Left lung (tissue), 10 donors: ENCODE measurements around the gene ATG5. TPM values are rescaled to one million over a fixed set of nuclear protein-coding genes. Genes with fewer than 3 reads are reported as not detected.

Experiments used
- ATAC-seq: fragments of 200-7000 bp; cut with Tn5 transposase; one replicate; pipeline ENCODE4 v1.9.1; 2020; ENCODE audit warnings: moderate library complexity
- DNase-seq, 4 donors: peaks; one replicate each; pipeline ENCODE4 v3.0.0-alpha.2; 2013 to 2020
- H3K27ac ChIP-seq, 2 donors: fragments of 200-600 bp; sonication (generic) in 1 of 2; one replicate each; pipeline versions ENCODE4 v1.5.0 to v1.8.0; 2020 to 2021
- H3K27me3 ChIP-seq, 2 donors: fragments of 200-600 bp; sonication (generic) in 1 of 2; one replicate each; pipeline versions ENCODE4 v1.5.0 to v1.8.0; 2020 to 2021
- H3K36me3 ChIP-seq, 2 donors: fragments of 200-600 bp; sonication (generic) in 1 of 2; one replicate each; pipeline versions ENCODE4 v1.5.0 to v1.8.0; 2020 to 2021
- H3K4me1 ChIP-seq, 2 donors: fragments of 200-600 bp; one replicate each; pipeline ENCODE4 v1.8.0; 2021
- H3K4me3 ChIP-seq, 2 donors: fragments of 200-600 bp; sonication (generic) in 1 of 2; one replicate each; pipeline versions ENCODE4 v1.5.0 to v1.8.0; 2020 to 2021; ENCODE audit warnings: mild to moderate bottlenecking in 1 of 2
- H3K9me3 ChIP-seq, 2 donors: fragments of 200-600 bp; sonication (generic) in 1 of 2; one replicate each; pipeline versions ENCODE4 v1.5.0 to v1.8.0; 2020 to 2021
- CTCF ChIP-seq, 2 donors: fragments of 200-600 bp; sonication (generic) in 1 of 2; IDR thresholded peaks; one replicate each; pipeline versions ENCODE4 v1.5.0 to v1.8.0; 2021; ENCODE audit warnings: antibody characterized with exemption in 2 of 2
- intact Hi-C, 2 donors: fragments of 100-400 bp; cut with DNase I; formaldehyde crosslinking; loops; one replicate each; pipeline versions ENCODE4 v1.11.2 to v1.14.2; 2022
- polyA plus RNA-seq, 6 donors: library from polyadenylated mRNA; unstranded; fragments of 120-200 nt; gene quantifications; one replicate each; pipeline ENCODE4 v1.2.1, GENCODE V29; 2013; ENCODE audit not compliant: insufficient read length in 6 of 6
- total RNA-seq, 2 donors: library from RNA; stranded (reverse); fragmentation: NEBNext Ultra II Directional; extraction: Animal tissue kit (Norgen Biotek cat#: 25700); gene quantifications; one replicate each; pipeline ENCODE4 v1.2.1, GENCODE V29; 2021
- donor health status: DM: no; HTN: yes; CAD: no.
- donor health status: DM: no; HTN: no; CAD: no.

The ATG5 gene
- total and polyA plus RNA-seq, 8 donors = 30.9 to 42.1 (median 37.4) TPM

- Histone ChIP-seq H3K4me1 (peaks cover 7 to 18% of the 10 kb centered on the region in 2 donors), H3K27me3 (no peaks in the 10 kb centered on the region), H3K4me3 (no peak overlapping the region), H3K27ac (no peak overlapping the region), H3K36me3 (no peaks in the 10 kb centered on the region), H3K9me3 (no peaks in the 10 kb centered on the region)
- TF ChIP-seq CTCF (IDR thresholded peaks at IDR 0.05) = no peak
- no peak for DNase-seq
- intact Hi-C loops = no loop called here
- ATAC-seq = no peak
These were observed 166.0 kb downstream of the ATG5 start for GRCh38 chr6:106159531-106159940.

- no peaks in the 10 kb centered on the region for H3K9me3 ChIP-seq
- H3K4me3 ChIP-seq = no peak overlapping the region
- intact Hi-C loops = no loop called here
- H3K36me3 ChIP-seq = no peaks in the 10 kb centered on the region
- DNase-seq = no peak
- no peak for TF ChIP-seq CTCF (IDR thresholded peaks at IDR 0.05)
- no peaks in the 10 kb centered on the region for H3K27me3 ChIP-seq
- no peak for ATAC-seq
- H3K27ac ChIP-seq = no peak overlapping the region
- H3K4me1 ChIP-seq = peaks cover 4 to 12% of the 10 kb centered on the region in 2 donors
These were observed 166.7 kb downstream of the ATG5 start for GRCh38 chr6:106158816-106159215.

GRCh38 chr6:106156863-106157262 is 168.7 kb downstream of the ATG5 start:
- intact Hi-C loops = no loop called here
- DNase-seq (no peak), ATAC-seq (no peak)
- no peaks in the 10 kb centered on the region for H3K9me3 ChIP-seq
- no peak overlapping the region for H3K4me3 ChIP-seq
- H3K4me1 ChIP-seq = no peaks in the 10 kb centered on the region
- H3K27me3 ChIP-seq = no peaks in the 10 kb centered on the region
- no peak for TF ChIP-seq CTCF (IDR thresholded peaks at IDR 0.05)
- H3K36me3 ChIP-seq = no peaks in the 10 kb centered on the region
- no peak overlapping the region for H3K27ac ChIP-seq

- Histone ChIP-seq H3K27ac (no peak overlapping the region), H3K27me3 (no peaks in the 10 kb centered on the region), H3K9me3 (no peaks in the 10 kb centered on the region), H3K4me1 (no peaks in the 10 kb centered on the region), H3K36me3 (no peaks in the 10 kb centered on the region), H3K4me3 (no peak overlapping the region)
- intact Hi-C loops = no loop called here
- no peak for ATAC-seq
- DNase-seq = no peak
- no peak for TF ChIP-seq CTCF (IDR thresholded peaks at IDR 0.05)
These were observed 169.1 kb downstream of the ATG5 start for GRCh38 chr6:106156413-106156812.

- no peak for DNase-seq
- no peak for TF ChIP-seq CTCF (IDR thresholded peaks at IDR 0.05)
- no peaks in the 10 kb centered on the region for H3K4me1 ChIP-seq
These were observed 170.2 kb downstream of the ATG5 start for GRCh38 chr6:106155219-106155830.

More at GRCh38 chr6:106155219-106155830, 170.2 kb downstream of the ATG5 start:
- H3K27me3 ChIP-seq = no peaks in the 10 kb centered on the region
- no peak for ATAC-seq
- intact Hi-C loops = no loop called here
- no peak overlapping the region for H3K4me3 ChIP-seq
- no peaks in the 10 kb centered on the region for H3K9me3 ChIP-seq
- no peaks in the 10 kb centered on the region for H3K36me3 ChIP-seq
- H3K27ac ChIP-seq = no peak overlapping the region
